K562 (cell line): Measurements from ENCODE around the gene HLA-DOA. TPM values are rescaled to one million over a fixed set of nuclear protein-coding genes. Genes with fewer than 3 reads are reported as not detected.

ENCODE experiments used
- CREM ChIP-seq: IDR thresholded peaks from 2 replicates; pipeline ENCODE4 v1.6.1; 2014; ENCODE audit warnings: antibody characterized with exemption, low read depth
- EGR1 ChIP-seq: fragments of 450-650 bp; conservative IDR thresholded peaks from 2 replicates; pipeline ENCODE4 v1.6.1; 2017; ENCODE audit warnings: mild to moderate bottlenecking
- FOXK2 ChIP-seq, 2 experiments: fragments of 450-650 bp; IDR thresholded peaks in 1 of 2; conservative IDR thresholded peaks in 1 of 2; 2 replicates each; pipeline ENCODE4 v1.6.1; 2016; ENCODE audit warnings: low read depth in 2 of 2, mild to moderate bottlenecking in 1 of 2
- ILK ChIP-seq: fragments of 450-650 bp; IDR thresholded peaks from 2 replicates; pipeline ENCODE4 v1.6.1; 2016; ENCODE audit warnings: missing genetic modification characterization, low read depth, mild to moderate bottlenecking, missing compliant biosample characterization, moderate library complexity, borderline replicate concordance
- KLF6 ChIP-seq: fragments of 250-450 bp; sonication (Bioruptor Pico); IDR thresholded peaks from 2 replicates; pipeline ENCODE4 v1.4.0; 2020; ENCODE audit warnings: mild to moderate bottlenecking, moderate library complexity, borderline replicate concordance
- NR4A1 ChIP-seq, 2 experiments: fragments of 250-450 bp in 1 of 2; fragments of 450-650 bp in 1 of 2; sonication (Bioruptor Pico) in 1 of 2; IDR thresholded peaks; 2 replicates each; pipeline versions ENCODE4 v1.4.0 to v1.6.1; 2016 to 2020; ENCODE audit warnings: mild to moderate bottlenecking in 2 of 2, missing compliant biosample characterization in 1 of 2, missing genetic modification characterization in 1 of 2, moderate library complexity in 1 of 2
- PML ChIP-seq: IDR thresholded peaks from 2 replicates; pipeline ENCODE4 v1.6.1; 2012; ENCODE audit warnings: low read length, inconsistent platforms
- WHSC1 ChIP-seq: IDR thresholded peaks from one replicate; pipeline ENCODE4 v1.6.1; 2012; ENCODE audit warnings: low read length, control low read depth, inconsistent platforms
- ZNF133 ChIP-seq: fragments of 250-450 bp; sonication (Bioruptor Pico); IDR thresholded peaks from 2 replicates; pipeline ENCODE4 v1.4.0; 2020; ENCODE audit warnings: mild to moderate bottlenecking
- ZNF146 ChIP-seq: IDR thresholded peaks from one replicate; pipeline ENCODE4 v1.6.1; 2018; ENCODE audit warnings: missing compliant biosample characterization; ENCODE audit not compliant: unreplicated experiment
- ZNF253 ChIP-seq: fragments of 250-450 bp; sonication (Bioruptor Pico); conservative IDR thresholded peaks from 2 replicates; pipeline ENCODE4 v1.6.1; 2021; ENCODE audit warnings: mild to moderate bottlenecking
- ZNF717 ChIP-seq: fragments of 250-450 bp; sonication (Bioruptor Pico); IDR thresholded peaks from 2 replicates; pipeline ENCODE4 v1.5.0; 2021
- polyA plus RNA-seq, 8 experiments: library from polyadenylated mRNA; depleted of rRNA in 4 of 8; stranded (reverse) in 5 of 8; unstranded in 3 of 8; fragments of >200 nt; fragmentation: Nextera tagmentation in 2 of 8; fragmentation: Illumina TruSeq in 1 of 8; extraction: Ambion mirVana in 2 of 8; extraction: Trizol in 1 of 8; gene quantifications; 2 replicates each; pipeline versions ENCODE4 v1.2.1 to v1.2.3, GENCODE V29; 2011 to 2014; ENCODE audit warnings: inconsistent platforms in 1 of 8, missing spikeins in 1 of 8
- total RNA-seq, 7 experiments: library from RNA; depleted of rRNA in 6 of 7; stranded (reverse); fragments of >200 nt in 6 of 7; fragmentation: Illumina TruSeq in 2 of 7; extraction: Trizol in 2 of 7; gene quantifications; 2 replicates each; pipeline versions ENCODE4 v1.2.1 to v1.2.3, GENCODE V29; 2011 to 2021; ENCODE audit warnings: low replicate concordance in 1 of 7
- TF ChIP-seq, protein P1 (sequence below): fragments of 250-450 bp; sonication (Bioruptor Pico); IDR thresholded peaks from 2 replicates; pipeline ENCODE4 v1.4.0; 2020
- TF ChIP-seq, protein P2 (sequence below): fragments of 200-800 bp; sonication (Bioruptor generic); IDR thresholded peaks from 2 replicates; pipeline ENCODE4 v1.6.1; 2017; ENCODE audit warnings: missing genetic modification characterization, missing compliant biosample characterization
- TF ChIP-seq, protein P3 (sequence below): fragments of 450-650 bp; IDR thresholded peaks from 2 replicates; pipeline ENCODE4 v1.6.1; 2016
- TF ChIP-seq, protein P4 (sequence below): sonication (generic); formaldehyde crosslinking; IDR thresholded peaks from 2 replicates; pipeline ENCODE4 v1.8.1; 2023; ENCODE audit warnings: mild to moderate bottlenecking, missing genetic modification reagents

HLA-DOA gene
- total and polyA plus RNA-seq, 9 of the 15 experiments (the other 6 are each of a cell fraction or from before 2014, with no cell fraction given), result 0.07 TPM; not detected in 8

DNA sequence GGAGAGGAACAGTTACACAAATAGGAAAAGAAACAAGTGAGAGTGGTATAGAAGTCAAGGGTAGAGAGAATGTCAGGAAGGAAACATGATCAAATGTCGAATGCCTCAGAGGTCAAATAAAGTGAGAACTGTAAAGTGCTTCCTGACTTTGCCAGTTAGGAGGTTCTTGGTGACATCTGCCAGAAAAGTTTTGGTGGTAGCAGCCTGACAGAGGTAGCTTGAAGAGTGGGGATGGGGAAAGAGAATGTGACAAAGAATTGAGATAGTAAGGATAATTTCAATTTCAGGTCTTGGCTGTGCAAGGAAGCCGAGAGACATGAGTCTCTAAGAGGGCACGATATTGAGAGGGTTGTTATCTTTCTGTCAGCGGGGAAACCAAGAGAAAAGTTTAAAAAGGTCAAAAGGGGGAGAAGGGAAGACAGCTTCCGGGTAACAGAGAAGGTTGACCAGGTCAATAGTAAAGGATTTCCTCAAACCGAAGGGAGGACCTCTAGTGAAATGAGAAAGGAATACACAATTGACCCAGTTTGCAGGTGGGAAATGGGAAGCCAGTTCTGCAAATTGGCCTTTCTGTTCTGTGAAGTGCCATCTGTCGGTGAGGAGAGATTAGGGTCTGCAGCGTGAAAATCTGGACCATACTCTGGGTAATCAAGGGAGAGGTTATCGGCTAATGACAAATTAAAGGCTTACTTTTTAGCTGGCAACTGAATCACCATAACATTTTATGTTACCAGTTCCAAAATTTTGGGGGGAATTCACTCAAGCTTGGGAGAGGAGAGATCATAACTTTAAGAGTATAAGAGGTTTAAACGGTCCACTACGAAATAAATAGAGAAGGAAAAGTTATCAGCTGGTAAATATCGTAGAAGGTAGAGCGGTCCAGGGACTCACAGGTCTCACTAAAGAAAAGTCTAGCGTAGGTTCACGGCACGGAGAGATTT, 42.0 kb downstream of the HLA-DOA start (continued):
- TF ChIP-seq, protein P1, sequence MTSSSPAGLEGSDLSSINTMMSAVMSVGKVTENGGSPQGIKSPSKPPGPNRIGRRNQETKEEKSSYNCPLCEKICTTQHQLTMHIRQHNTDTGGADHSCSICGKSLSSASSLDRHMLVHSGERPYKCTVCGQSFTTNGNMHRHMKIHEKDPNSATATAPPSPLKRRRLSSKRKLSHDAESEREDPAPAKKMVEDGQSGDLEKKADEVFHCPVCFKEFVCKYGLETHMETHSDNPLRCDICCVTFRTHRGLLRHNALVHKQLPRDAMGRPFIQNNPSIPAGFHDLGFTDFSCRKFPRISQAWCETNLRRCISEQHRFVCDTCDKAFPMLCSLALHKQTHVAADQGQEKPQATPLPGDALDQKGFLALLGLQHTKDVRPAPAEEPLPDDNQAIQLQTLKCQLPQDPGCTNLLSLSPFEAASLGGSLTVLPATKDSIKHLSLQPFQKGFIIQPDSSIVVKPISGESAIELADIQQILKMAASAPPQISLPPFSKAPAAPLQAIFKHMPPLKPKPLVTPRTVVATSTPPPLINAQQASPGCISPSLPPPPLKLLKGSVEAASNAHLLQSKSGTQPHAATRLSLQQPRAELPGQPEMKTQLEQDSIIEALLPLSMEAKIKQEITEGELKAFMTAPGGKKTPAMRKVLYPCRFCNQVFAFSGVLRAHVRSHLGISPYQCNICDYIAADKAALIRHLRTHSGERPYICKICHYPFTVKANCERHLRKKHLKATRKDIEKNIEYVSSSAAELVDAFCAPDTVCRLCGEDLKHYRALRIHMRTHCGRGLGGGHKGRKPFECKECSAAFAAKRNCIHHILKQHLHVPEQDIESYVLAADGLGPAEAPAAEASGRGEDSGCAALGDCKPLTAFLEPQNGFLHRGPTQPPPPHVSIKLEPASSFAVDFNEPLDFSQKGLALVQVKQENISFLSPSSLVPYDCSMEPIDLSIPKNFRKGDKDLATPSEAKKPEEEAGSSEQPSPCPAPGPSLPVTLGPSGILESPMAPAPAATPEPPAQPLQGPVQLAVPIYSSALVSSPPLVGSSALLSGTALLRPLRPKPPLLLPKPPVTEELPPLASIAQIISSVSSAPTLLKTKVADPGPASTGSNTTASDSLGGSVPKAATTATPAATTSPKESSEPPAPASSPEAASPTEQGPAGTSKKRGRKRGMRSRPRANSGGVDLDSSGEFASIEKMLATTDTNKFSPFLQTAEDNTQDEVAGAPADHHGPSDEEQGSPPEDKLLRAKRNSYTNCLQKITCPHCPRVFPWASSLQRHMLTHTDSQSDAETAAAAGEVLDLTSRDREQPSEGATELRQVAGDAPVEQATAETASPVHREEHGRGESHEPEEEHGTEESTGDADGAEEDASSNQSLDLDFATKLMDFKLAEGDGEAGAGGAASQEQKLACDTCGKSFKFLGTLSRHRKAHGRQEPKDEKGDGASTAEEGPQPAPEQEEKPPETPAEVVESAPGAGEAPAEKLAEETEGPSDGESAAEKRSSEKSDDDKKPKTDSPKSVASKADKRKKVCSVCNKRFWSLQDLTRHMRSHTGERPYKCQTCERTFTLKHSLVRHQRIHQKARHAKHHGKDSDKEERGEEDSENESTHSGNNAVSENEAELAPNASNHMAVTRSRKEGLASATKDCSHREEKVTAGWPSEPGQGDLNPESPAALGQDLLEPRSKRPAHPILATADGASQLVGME (CRISPR knock-in tag), result no peak
- TF ChIP-seq PML (0 out of 2 replicates have a peak, but pooled peaks have one; percentile 2), ZNF146 (CRISPR knock-in tag) (no peak), EGR1 (no peak), WHSC1 (no peak), CREM (peak; percentile 40), ZNF133 (CRISPR knock-in tag) (no peak), FOXK2 (conservative IDR thresholded peaks at IDR 0.05 in 1 of 2, IDR thresholded peaks at IDR 0.05 in 1 of 2; ENCODE audit: low read depth in 2 of 2) (peak in 1 of 2 experiments; percentile 54; a peak in 2 of 4 replicates), NR4A1 (CRISPR knock-in tag; IDR thresholded peaks at IDR 0.05) (no peak), NR4A1 (tag; IDR thresholded peaks at IDR 0.05) (peak; percentile 14; the same call in 1 of the 2 replicates), ZNF253 (CRISPR knock-in tag) (no peak), KLF6 (CRISPR knock-in tag) (peak; percentile 31; the same call in 1 of the 2 replicates), ILK (tag) (no peak), ZNF717 (CRISPR knock-in tag) (no peak)
- TF ChIP-seq, protein P2, sequence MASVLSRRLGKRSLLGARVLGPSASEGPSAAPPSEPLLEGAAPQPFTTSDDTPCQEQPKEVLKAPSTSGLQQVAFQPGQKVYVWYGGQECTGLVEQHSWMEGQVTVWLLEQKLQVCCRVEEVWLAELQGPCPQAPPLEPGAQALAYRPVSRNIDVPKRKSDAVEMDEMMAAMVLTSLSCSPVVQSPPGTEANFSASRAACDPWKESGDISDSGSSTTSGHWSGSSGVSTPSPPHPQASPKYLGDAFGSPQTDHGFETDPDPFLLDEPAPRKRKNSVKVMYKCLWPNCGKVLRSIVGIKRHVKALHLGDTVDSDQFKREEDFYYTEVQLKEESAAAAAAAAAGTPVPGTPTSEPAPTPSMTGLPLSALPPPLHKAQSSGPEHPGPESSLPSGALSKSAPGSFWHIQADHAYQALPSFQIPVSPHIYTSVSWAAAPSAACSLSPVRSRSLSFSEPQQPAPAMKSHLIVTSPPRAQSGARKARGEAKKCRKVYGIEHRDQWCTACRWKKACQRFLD (CRISPR knock-in tag), result no peak
- TF ChIP-seq, protein P3, sequence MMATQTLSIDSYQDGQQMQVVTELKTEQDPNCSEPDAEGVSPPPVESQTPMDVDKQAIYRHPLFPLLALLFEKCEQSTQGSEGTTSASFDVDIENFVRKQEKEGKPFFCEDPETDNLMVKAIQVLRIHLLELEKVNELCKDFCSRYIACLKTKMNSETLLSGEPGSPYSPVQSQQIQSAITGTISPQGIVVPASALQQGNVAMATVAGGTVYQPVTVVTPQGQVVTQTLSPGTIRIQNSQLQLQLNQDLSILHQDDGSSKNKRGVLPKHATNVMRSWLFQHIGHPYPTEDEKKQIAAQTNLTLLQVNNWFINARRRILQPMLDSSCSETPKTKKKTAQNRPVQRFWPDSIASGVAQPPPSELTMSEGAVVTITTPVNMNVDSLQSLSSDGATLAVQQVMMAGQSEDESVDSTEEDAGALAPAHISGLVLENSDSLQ, result no peak; the same call in 1 of the 2 replicates
- TF ChIP-seq, protein P4, sequence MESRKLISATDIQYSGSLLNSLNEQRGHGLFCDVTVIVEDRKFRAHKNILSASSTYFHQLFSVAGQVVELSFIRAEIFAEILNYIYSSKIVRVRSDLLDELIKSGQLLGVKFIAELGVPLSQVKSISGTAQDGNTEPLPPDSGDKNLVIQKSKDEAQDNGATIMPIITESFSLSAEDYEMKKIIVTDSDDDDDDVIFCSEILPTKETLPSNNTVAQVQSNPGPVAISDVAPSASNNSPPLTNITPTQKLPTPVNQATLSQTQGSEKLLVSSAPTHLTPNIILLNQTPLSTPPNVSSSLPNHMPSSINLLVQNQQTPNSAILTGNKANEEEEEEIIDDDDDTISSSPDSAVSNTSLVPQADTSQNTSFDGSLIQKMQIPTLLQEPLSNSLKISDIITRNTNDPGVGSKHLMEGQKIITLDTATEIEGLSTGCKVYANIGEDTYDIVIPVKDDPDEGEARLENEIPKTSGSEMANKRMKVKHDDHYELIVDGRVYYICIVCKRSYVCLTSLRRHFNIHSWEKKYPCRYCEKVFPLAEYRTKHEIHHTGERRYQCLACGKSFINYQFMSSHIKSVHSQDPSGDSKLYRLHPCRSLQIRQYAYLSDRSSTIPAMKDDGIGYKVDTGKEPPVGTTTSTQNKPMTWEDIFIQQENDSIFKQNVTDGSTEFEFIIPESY (CRISPR knock-in tag), result no peak
